ENCODE measurements around the gene IL18RAP.

The IL18RAP gene

GRCh38 chr2:102422910-102423309, at the start of gene IL18RAP:
Gene IL18RAP (plus strand): TSS chr2:102423160. CDS start chr2:102423278, 118 bp downstream.
- Mint-ChIP-seq H3K9me3 (peaks cover under 1% of the 10 kb centered on the region), H3K4me3 (peak within 1 kb of the TSS; percentile 58), H3K4me1 (peaks cover 73% of the 10 kb centered on the region), H3K27ac (peak within 1 kb of the TSS; percentile 81), H3K36me3 (peaks cover 12% of the 10 kb centered on the region)
- ATAC-seq (no peak), DNase-seq (ENCODE audit: low spot score in 2 of 2) (no peak)

- H3K9me3 Mint-ChIP-seq: peaks cover 6% of the 10 kb centered on the region
- DNase-seq (ENCODE audit: low spot score in 2 of 2): no peak
- peaks cover 30% of the 10 kb centered on the region for H3K4me1 Mint-ChIP-seq
- ATAC-seq: no peak
- H3K27ac Mint-ChIP-seq: no peak overlapping the region
- peaks cover 64% of the 10 kb centered on the region for H3K36me3 Mint-ChIP-seq
- H3K4me3 Mint-ChIP-seq: no peak overlapping the region
Measured at GRCh38 chr2:102376052-102376591, 46.8 kb upstream of the IL18RAP start.

- Mint-ChIP-seq H3K36me3 (peaks cover 73% of the 10 kb centered on the region), H3K9me3 (peaks cover 14% of the 10 kb centered on the region), H3K27ac (no peak overlapping the region), H3K4me1 (peaks cover 30% of the 10 kb centered on the region), H3K4me3 (no peak overlapping the region)
- DNase-seq (ENCODE audit: low spot score in 2 of 2) (no peak), ATAC-seq (no peak)
Measured at GRCh38 chr2:102383722-102384121, 39.2 kb upstream of the IL18RAP start.

GRCh38 chr2:102385522-102385921, 37.4 kb upstream of the IL18RAP start:
- Mint-ChIP-seq H3K4me3 (no peak overlapping the region), H3K9me3 (peaks cover 14% of the 10 kb centered on the region), H3K36me3 (peaks cover 67% of the 10 kb centered on the region), H3K4me1 (peaks cover 19% of the 10 kb centered on the region), H3K27ac (no peak overlapping the region)
- no peak for ATAC-seq
- DNase-seq (ENCODE audit: low spot score in 2 of 2): no peak

- DNase-seq (ENCODE audit: low spot score in 2 of 2) (no peak), ATAC-seq (no peak)
- no peak overlapping the region for H3K4me3 Mint-ChIP-seq
- no peak overlapping the region for H3K27ac Mint-ChIP-seq
- H3K4me1 Mint-ChIP-seq: peaks cover 21% of the 10 kb centered on the region
- H3K36me3 Mint-ChIP-seq: peaks cover 63% of the 10 kb centered on the region
- H3K9me3 Mint-ChIP-seq: peaks cover 14% of the 10 kb centered on the region
Measured at GRCh38 chr2:102386004-102386403, 37.0 kb upstream of the IL18RAP start.

- peak overlapping the region; percentile 77 for H3K27ac Mint-ChIP-seq
- peak overlapping the region; percentile 6 for H3K4me3 Mint-ChIP-seq
- peaks cover 14% of the 10 kb centered on the region for H3K9me3 Mint-ChIP-seq
- H3K36me3 Mint-ChIP-seq: peaks cover 60% of the 10 kb centered on the region
- DNase-seq (ENCODE audit: low spot score in 2 of 2) (no peak), ATAC-seq (no peak)
- peaks cover 31% of the 10 kb centered on the region for H3K4me1 Mint-ChIP-seq
Measured at GRCh38 chr2:102386867-102387541, 36.0 kb upstream of the IL18RAP start.

GRCh38 chr2:102387763-102388546, 35.0 kb upstream of the IL18RAP start:
- H3K36me3 Mint-ChIP-seq: peaks cover 52% of the 10 kb centered on the region
- H3K27ac Mint-ChIP-seq: peak overlapping the region; percentile 77
- no peak for DNase-seq (ENCODE audit: low spot score in 2 of 2)

GRCh38 chr2:102391565-102391964, 31.4 kb upstream of the IL18RAP start:
- no peak overlapping the region for H3K27ac Mint-ChIP-seq
- peaks cover 23% of the 10 kb centered on the region for H3K36me3 Mint-ChIP-seq
- ATAC-seq: peak; percentile 66
- no peak for DNase-seq (ENCODE audit: low spot score in 2 of 2)
- H3K4me3 Mint-ChIP-seq: no peak overlapping the region
- peaks cover 28% of the 10 kb centered on the region for H3K4me1 Mint-ChIP-seq
- no peaks in the 10 kb centered on the region for H3K9me3 Mint-ChIP-seq

More at GRCh38 chr2:102387763-102388546, 35.0 kb upstream of the IL18RAP start:
- Mint-ChIP-seq H3K4me1 (peaks cover 34% of the 10 kb centered on the region), H3K4me3 (peak overlapping the region; percentile 6), H3K9me3 (peaks cover 12% of the 10 kb centered on the region)
- peak; percentile 43 for ATAC-seq

GRCh38 chr2:102392096-102392495, 30.9 kb upstream of the IL18RAP start:
- Mint-ChIP-seq H3K9me3 (no peaks in the 10 kb centered on the region), H3K4me1 (peaks cover 25% of the 10 kb centered on the region), H3K36me3 (peaks cover 17% of the 10 kb centered on the region), H3K27ac (no peak overlapping the region), H3K4me3 (no peak overlapping the region)
- ATAC-seq: no peak
- no peak for DNase-seq (ENCODE audit: low spot score in 2 of 2)

GRCh38 chr2:102392942-102393341, 30.0 kb upstream of the IL18RAP start:
- Mint-ChIP-seq H3K4me1 (peaks cover 17% of the 10 kb centered on the region), H3K4me3 (no peak overlapping the region), H3K9me3 (no peaks in the 10 kb centered on the region), H3K27ac (no peak overlapping the region), H3K36me3 (peaks cover 9% of the 10 kb centered on the region)
- no peak for ATAC-seq
- no peak for DNase-seq (ENCODE audit: low spot score in 2 of 2)

GRCh38 chr2:102396012-102396411, 26.9 kb upstream of the IL18RAP start:
- H3K27ac Mint-ChIP-seq: no peak overlapping the region
- H3K4me3 Mint-ChIP-seq: no peak overlapping the region
- no peaks in the 10 kb centered on the region for H3K9me3 Mint-ChIP-seq
- DNase-seq (ENCODE audit: low spot score in 2 of 2): no peak
- ATAC-seq: no peak
- H3K36me3 Mint-ChIP-seq: peaks cover 8% of the 10 kb centered on the region
- H3K4me1 Mint-ChIP-seq: peaks cover 31% of the 10 kb centered on the region

GRCh38 chr2:102397209-102397608, 25.8 kb upstream of the IL18RAP start:
- ATAC-seq: no peak
- Mint-ChIP-seq H3K27ac (no peak overlapping the region), H3K36me3 (no peaks in the 10 kb centered on the region), H3K9me3 (no peaks in the 10 kb centered on the region), H3K4me3 (no peak overlapping the region), H3K4me1 (peaks cover 29% of the 10 kb centered on the region)
- DNase-seq (ENCODE audit: low spot score in 2 of 2): no peak

GRCh38 chr2:102399499-102400141, 23.3 kb upstream of the IL18RAP start:
- DNase-seq (ENCODE audit: low spot score in 2 of 2): no peak
- H3K9me3 Mint-ChIP-seq: no peaks in the 10 kb centered on the region
- peaks cover 27% of the 10 kb centered on the region for H3K4me1 Mint-ChIP-seq

GRCh38 chr2:102401456-102401855, 21.5 kb upstream of the IL18RAP start:
- Mint-ChIP-seq H3K9me3 (no peaks in the 10 kb centered on the region), H3K4me1 (peaks cover 27% of the 10 kb centered on the region), H3K4me3 (no peak overlapping the region), H3K27ac (no peak overlapping the region), H3K36me3 (no peaks in the 10 kb centered on the region)
- ATAC-seq: no peak
- no peak for DNase-seq (ENCODE audit: low spot score in 2 of 2)

More at GRCh38 chr2:102399499-102400141, 23.3 kb upstream of the IL18RAP start:
- peak; percentile 19 for ATAC-seq
- no peaks in the 10 kb centered on the region for H3K36me3 Mint-ChIP-seq
- no peak overlapping the region for H3K4me3 Mint-ChIP-seq
- peak overlapping the region; percentile 8 for H3K27ac Mint-ChIP-seq

GRCh38 chr2:102401865-102402264, 21.1 kb upstream of the IL18RAP start:
- H3K4me3 Mint-ChIP-seq: no peak overlapping the region
- H3K27ac Mint-ChIP-seq: no peak overlapping the region
- H3K36me3 Mint-ChIP-seq: no peaks in the 10 kb centered on the region
- no peaks in the 10 kb centered on the region for H3K9me3 Mint-ChIP-seq
- ATAC-seq (no peak), DNase-seq (ENCODE audit: low spot score in 2 of 2) (no peak)
- H3K4me1 Mint-ChIP-seq: peaks cover 27% of the 10 kb centered on the region
